Gastroesophageal sphincter (tissue), 4 donors: ENCODE results near the gene HNRNPA3. TPM values are rescaled to one million over a fixed set of nuclear protein-coding genes. Genes with fewer than 3 reads are reported as not detected.
"Not testable (repeated sequence)": the region's sequence is repeated elsewhere in the genome, so short reads cannot be mapped to it uniquely, and the experiment has no call there.

Source experiments
- ATAC-seq: fragments of 150-250 bp; one replicate; pipeline ENCODE4 v1.9.1; 2016; ENCODE audit warnings: mild to moderate bottlenecking, moderate library complexity
- H3K27ac ChIP-seq, 4 donors: fragments of 200-600 bp; sonication (generic) in 3 of 4; 1 replicate in 3 of 4; 2 replicates in 1 of 4; pipeline ENCODE4 v1.5.1; 2016 to 2019
- H3K27me3 ChIP-seq: fragments of 200-600 bp; sonication (generic); one replicate; pipeline ENCODE4 v1.5.1; 2019
- H3K36me3 ChIP-seq, 2 donors: fragments of 200-600 bp; sonication (generic); one replicate each; pipeline ENCODE4 v1.5.1; 2019; ENCODE audit warnings: control low read depth in 1 of 2
- H3K4me1 ChIP-seq, 3 donors: fragments of 200-600 bp; sonication (generic); 1 replicate in 2 of 3; 2 replicates in 1 of 3; pipeline ENCODE4 v1.5.1; 2016 to 2019; ENCODE audit warnings: control low read depth in 2 of 3
- H3K4me3 ChIP-seq, 2 donors: fragments of 200-600 bp; sonication (generic); one replicate each; pipeline ENCODE4 v1.5.1; 2019; ENCODE audit warnings: mild to moderate bottlenecking in 1 of 2, moderate library complexity in 1 of 2
- H3K9me3 ChIP-seq, 3 donors: fragments of 200-600 bp; sonication (generic); one replicate each; pipeline ENCODE4 v1.5.1; 2017 to 2019; ENCODE audit warnings: control low read depth in 2 of 3
- CTCF ChIP-seq, 4 experiments: fragments of 200-600 bp in 2 of 4; fragments of 450-650 bp in 2 of 4; sonication (generic) in 1 of 4; IDR thresholded peaks; one replicate each; pipeline ENCODE4 v1.5.1; 2017 to 2019; ENCODE audit warnings: antibody characterized with exemption in 4 of 4, mild to moderate bottlenecking in 2 of 4, moderate library complexity in 2 of 4
- EP300 ChIP-seq: sonication (generic); formaldehyde crosslinking; IDR thresholded peaks from one replicate; pipeline ENCODE4 v1.6.1; 2017; ENCODE audit warnings: antibody characterized with exemption, mild to moderate bottlenecking
- POLR2A ChIP-seq, 2 donors: fragments of 450-650 bp; IDR thresholded peaks; one replicate each; pipeline ENCODE4 v1.6.1; 2017; ENCODE audit warnings: antibody characterized with exemption in 2 of 2, mild to moderate bottlenecking in 2 of 2, moderate library complexity in 1 of 2
- POLR2AphosphoS5 ChIP-seq: sonication (generic); formaldehyde crosslinking; IDR thresholded peaks from one replicate; pipeline ENCODE4 v1.6.1; 2017; ENCODE audit warnings: antibody characterized with exemption
- WGBS, 2 donors: methylation state at CpG; one replicate each; pipeline ENCODE4 v1.1.5; 2018; ENCODE audit warnings: low coverage in 1 of 2; 5-methylcytosine and 5-hydroxymethylcytosine counted together
- total RNA-seq, 4 donors: library from RNA; depleted of rRNA; stranded (reverse); fragments of >200 nt; gene quantifications; one replicate each; pipeline ENCODE4 v1.1.0, GENCODE V29; 2016

Gene HNRNPA3
- total RNA-seq, 4 donors from 2014 or later = 58.4 to 87.8 (median 73.1) TPM

- Histone ChIP-seq H3K27me3 (no peaks in the 10 kb centered on the region), H3K4me3 (no peak overlapping the region), H3K9me3 (no peaks in the 10 kb centered on the region), H3K4me1 (peaks cover 0 to 19% (median 0%) of the 10 kb centered on the region in 3 donors), H3K36me3 (no peaks in the 10 kb centered on the region), H3K27ac (no peak overlapping the region)
- TF ChIP-seq CTCF (IDR thresholded peaks at IDR 0.05) (no peak), EP300 (no peak), POLR2A (IDR thresholded peaks at IDR 0.05) (no peak)
- WGBS, 2 donors = 87 to 92% methylated on average over 4 to 7 of the region's 7 CpGs
- no peak for ATAC-seq
Measured at GRCh38 chr2:177188482-177189469, 23.8 kb upstream of the HNRNPA3 start.

GRCh38 chr2:177190941-177191340 is 21.7 kb upstream of the HNRNPA3 start:
- no peak for TF ChIP-seq POLR2A (IDR thresholded peaks at IDR 0.05)
- no peak for TF ChIP-seq EP300
- no peak for TF ChIP-seq POLR2AphosphoS5
- no peak for TF ChIP-seq CTCF (IDR thresholded peaks at IDR 0.05)
- Histone ChIP-seq H3K4me1 (peaks cover 0 to 26% (median 0%) of the 10 kb centered on the region in 3 donors), H3K27me3 (no peaks in the 10 kb centered on the region), H3K4me3 (no peak overlapping the region), H3K27ac (no peak overlapping the region), H3K9me3 (no peaks in the 10 kb centered on the region), H3K36me3 (no peaks in the 10 kb centered on the region)
- 74 to 90% methylated on average over 1 of the region's 1 CpG for WGBS, 2 donors
- ATAC-seq = no peak

- TF ChIP-seq POLR2AphosphoS5 (no peak), CTCF (IDR thresholded peaks at IDR 0.05) (no peak), EP300 (no peak), POLR2A (IDR thresholded peaks at IDR 0.05) (no peak)
- Histone ChIP-seq H3K9me3 (no peaks in the 10 kb centered on the region), H3K4me1 (peaks cover 0 to 26% (median 0%) of the 10 kb centered on the region in 3 donors), H3K27me3 (no peaks in the 10 kb centered on the region), H3K36me3 (no peaks in the 10 kb centered on the region), H3K27ac (peak overlapping the region in 2 of 4 donors; percentile 5 to 19), H3K4me3 (no peak overlapping the region)
- WGBS, 2 donors = 21 to 63% methylated on average over 1 of the region's 1 CpG
- ATAC-seq = no peak
Measured at GRCh38 chr2:177192788-177193187, 19.8 kb upstream of the HNRNPA3 start.

GRCh38 chr2:177193240-177193639 is 19.4 kb upstream of the HNRNPA3 start:
- Histone ChIP-seq H3K27ac (no peak overlapping the region), H3K9me3 (no peaks in the 10 kb centered on the region), H3K36me3 (no peaks in the 10 kb centered on the region), H3K27me3 (no peaks in the 10 kb centered on the region), H3K4me3 (no peak overlapping the region), H3K4me1 (peaks cover 0 to 26% (median 0%) of the 10 kb centered on the region in 3 donors)
- TF ChIP-seq EP300 (no peak), POLR2A (IDR thresholded peaks at IDR 0.05) (no peak), CTCF (IDR thresholded peaks at IDR 0.05) (no peak), POLR2AphosphoS5 (no peak)
- ATAC-seq = no peak
- 73 to 81% methylated on average over 4 of the region's 4 CpGs for WGBS, 2 donors

GRCh38 chr2:177195194-177195593 is 17.4 kb upstream of the HNRNPA3 start:
- 70 to 83% methylated on average over 1 of the region's 1 CpG for WGBS, 2 donors
- peaks cover 0 to 26% (median 0%) of the 10 kb centered on the region in 3 donors for H3K4me1 ChIP-seq
- no peaks in the 10 kb centered on the region for H3K9me3 ChIP-seq
- H3K36me3 ChIP-seq = no peaks in the 10 kb centered on the region
- TF ChIP-seq EP300 = no peak
- TF ChIP-seq CTCF (IDR thresholded peaks at IDR 0.05) = no peak
- no peak for TF ChIP-seq POLR2AphosphoS5
- no peak for TF ChIP-seq POLR2A (IDR thresholded peaks at IDR 0.05)
- H3K27me3 ChIP-seq = no peaks in the 10 kb centered on the region
- no peak overlapping the region for H3K27ac ChIP-seq
- ATAC-seq = no peak
- no peak overlapping the region for H3K4me3 ChIP-seq

DNA sequence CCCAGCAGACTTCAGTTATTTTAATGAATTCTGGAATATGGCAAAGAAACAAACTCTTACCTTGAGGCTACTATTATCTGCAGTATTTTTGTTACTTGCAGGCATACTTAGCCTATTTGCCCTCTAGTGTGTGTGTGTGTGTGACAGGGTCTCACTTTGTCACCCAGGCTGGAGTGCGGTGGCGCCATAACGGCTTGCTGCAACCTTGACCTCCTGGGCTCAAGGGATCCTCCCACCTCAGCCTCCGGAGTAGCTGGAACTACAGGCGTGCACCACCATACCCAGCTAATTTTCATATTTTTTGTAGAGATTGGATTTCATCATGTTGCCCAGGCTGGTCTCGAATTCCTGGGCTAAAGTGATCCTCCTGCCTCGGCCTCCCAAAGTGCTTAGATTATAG is 12.2 kb upstream of the HNRNPA3 start:
- H3K27me3 ChIP-seq, H3K9me3 ChIP-seq: not testable (repeated sequence)

More for the DNA sequence above, 12.2 kb upstream of the HNRNPA3 start:
- not testable (repeated sequence) for ATAC-seq, H3K4me3 ChIP-seq, H3K36me3 ChIP-seq, H3K27ac ChIP-seq
- H3K4me1 ChIP-seq = peaks cover 0 to 31% (median 3%) of the 10 kb centered on the region in 3 donors
- WGBS, 2 donors = 96% methylated on average over 7 of the region's 7 CpGs; no CpG with 5 or more reads in 1 of the 2 donors
